GM18858 (cell line): Measurements from ENCODE around the gene MOB2.

Experiments
- ATAC-seq: cut with Tn5 transposase; IDR thresholded peaks from one replicate; pipeline ENCODE4 v1.9.1; 2021; ENCODE audit not compliant: unreplicated experiment

MOB2 gene

GRCh38 chr11:1488575-1489180, 2.1 kb upstream of the MOB2 start:
- ATAC-seq = no peak

GRCh38 chr11:1487851-1488574, 1.4 kb upstream of the MOB2 start:
- no peak for ATAC-seq

GRCh38 chr11:1487091-1487850, 692 bp upstream of the MOB2 start:
- ATAC-seq = no peak

GRCh38 chr11:1485504-1485885, 1.1 kb downstream of the MOB2 start:
- no peak for ATAC-seq

GRCh38 chr11:1484695-1485503, 1.7 kb downstream of the MOB2 start:
- ATAC-seq = no peak

- ATAC-seq = no peak
Observed at GRCh38 chr11:1484061-1484671, 2.4 kb downstream of the MOB2 start.

GRCh38 chr11:1483445-1483961, 3.1 kb downstream of the MOB2 start:
- no peak for ATAC-seq

GRCh38 chr11:1482581-1483444, 3.8 kb downstream of the MOB2 start:
- no peak for ATAC-seq

GRCh38 chr11:1481861-1482441, 4.6 kb downstream of the MOB2 start:
- no peak for ATAC-seq

- no peak for ATAC-seq
Observed at GRCh38 chr11:1481483-1481825, 5.1 kb downstream of the MOB2 start.

GRCh38 chr11:1480555-1481482, 5.8 kb downstream of the MOB2 start:
- ATAC-seq = no peak

- no peak for ATAC-seq
Observed at GRCh38 chr11:1480191-1480554, 6.4 kb downstream of the MOB2 start.

GRCh38 chr11:1479678-1480118, 6.9 kb downstream of the MOB2 start:
- no peak for ATAC-seq

GRCh38 chr11:1479006-1479677, 7.4 kb downstream of the MOB2 start:
- no peak for ATAC-seq

- no peak for ATAC-seq
Observed at GRCh38 chr11:1478544-1478943, 8.0 kb downstream of the MOB2 start.

- no peak for ATAC-seq
Observed at GRCh38 chr11:1478011-1478410, 8.6 kb downstream of the MOB2 start.

GRCh38 chr11:1476940-1477736, 9.4 kb downstream of the MOB2 start:
- no peak for ATAC-seq
